Fibroblast of pulmonary artery (primary cell): ENCODE measurements around the gene SLC38A1.

Experiments
- DNase-seq: peaks from one replicate; pipeline ENCODE4 v3.0.0-alpha.2; 2010; ENCODE audit warnings: low read depth
- H3K4me3 ChIP-seq: replicated peaks from 2 replicates; pipeline ENCODE4 v1.5.1; 2011; ENCODE audit warnings: low read depth, mild to moderate bottlenecking, control low read depth, low read length, moderate library complexity
- TF ChIP-seq, protein P1 (sequence below): IDR thresholded peaks from 2 replicates; pipeline ENCODE4 v1.5.1; 2011; ENCODE audit warnings: mild to moderate bottlenecking, control low read depth, low read length, inconsistent platforms; ENCODE audit errors: missing control alignments

Gene SLC38A1

DNA sequence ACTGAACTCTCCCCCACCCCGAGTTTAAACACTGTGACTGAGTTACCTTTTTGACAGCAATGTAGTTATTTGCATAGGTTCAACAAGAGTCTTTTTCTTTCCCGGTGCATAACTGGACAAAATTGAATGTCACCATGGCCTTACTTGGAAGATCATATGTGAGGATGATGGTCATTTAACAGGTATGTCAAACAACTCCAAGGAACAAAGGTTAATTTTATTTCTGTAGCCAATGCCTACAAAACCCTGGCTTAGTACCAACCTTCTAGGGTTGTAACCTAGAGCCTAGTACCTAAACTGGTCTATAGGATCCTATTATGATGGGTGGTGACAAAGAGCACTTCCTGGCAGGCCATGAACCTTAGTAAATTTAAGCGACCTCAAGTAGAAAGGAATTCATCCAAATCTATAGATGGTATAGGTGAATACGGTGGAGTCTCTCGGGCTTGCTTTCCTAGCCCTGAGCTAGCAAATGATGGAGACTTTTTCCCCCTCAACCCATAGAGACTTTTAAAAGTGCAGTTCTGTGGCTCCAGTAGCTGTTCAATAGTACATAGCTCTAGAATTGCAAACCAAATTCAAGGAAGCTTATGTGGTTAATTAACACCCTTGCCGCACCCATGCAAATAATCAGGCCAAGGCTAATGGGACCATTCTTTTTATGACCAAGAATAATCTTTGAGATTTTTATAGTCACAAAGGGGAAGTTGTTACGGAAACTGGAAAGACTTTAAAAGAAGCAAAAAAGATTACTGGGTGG is 89.0 kb downstream of the SLC38A1 start:
- DNase-seq = no peak
- TF ChIP-seq, protein P1, sequence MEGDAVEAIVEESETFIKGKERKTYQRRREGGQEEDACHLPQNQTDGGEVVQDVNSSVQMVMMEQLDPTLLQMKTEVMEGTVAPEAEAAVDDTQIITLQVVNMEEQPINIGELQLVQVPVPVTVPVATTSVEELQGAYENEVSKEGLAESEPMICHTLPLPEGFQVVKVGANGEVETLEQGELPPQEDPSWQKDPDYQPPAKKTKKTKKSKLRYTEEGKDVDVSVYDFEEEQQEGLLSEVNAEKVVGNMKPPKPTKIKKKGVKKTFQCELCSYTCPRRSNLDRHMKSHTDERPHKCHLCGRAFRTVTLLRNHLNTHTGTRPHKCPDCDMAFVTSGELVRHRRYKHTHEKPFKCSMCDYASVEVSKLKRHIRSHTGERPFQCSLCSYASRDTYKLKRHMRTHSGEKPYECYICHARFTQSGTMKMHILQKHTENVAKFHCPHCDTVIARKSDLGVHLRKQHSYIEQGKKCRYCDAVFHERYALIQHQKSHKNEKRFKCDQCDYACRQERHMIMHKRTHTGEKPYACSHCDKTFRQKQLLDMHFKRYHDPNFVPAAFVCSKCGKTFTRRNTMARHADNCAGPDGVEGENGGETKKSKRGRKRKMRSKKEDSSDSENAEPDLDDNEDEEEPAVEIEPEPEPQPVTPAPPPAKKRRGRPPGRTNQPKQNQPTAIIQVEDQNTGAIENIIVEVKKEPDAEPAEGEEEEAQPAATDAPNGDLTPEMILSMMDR = no peak
- H3K4me3 ChIP-seq = no peak overlapping the region

DNA sequence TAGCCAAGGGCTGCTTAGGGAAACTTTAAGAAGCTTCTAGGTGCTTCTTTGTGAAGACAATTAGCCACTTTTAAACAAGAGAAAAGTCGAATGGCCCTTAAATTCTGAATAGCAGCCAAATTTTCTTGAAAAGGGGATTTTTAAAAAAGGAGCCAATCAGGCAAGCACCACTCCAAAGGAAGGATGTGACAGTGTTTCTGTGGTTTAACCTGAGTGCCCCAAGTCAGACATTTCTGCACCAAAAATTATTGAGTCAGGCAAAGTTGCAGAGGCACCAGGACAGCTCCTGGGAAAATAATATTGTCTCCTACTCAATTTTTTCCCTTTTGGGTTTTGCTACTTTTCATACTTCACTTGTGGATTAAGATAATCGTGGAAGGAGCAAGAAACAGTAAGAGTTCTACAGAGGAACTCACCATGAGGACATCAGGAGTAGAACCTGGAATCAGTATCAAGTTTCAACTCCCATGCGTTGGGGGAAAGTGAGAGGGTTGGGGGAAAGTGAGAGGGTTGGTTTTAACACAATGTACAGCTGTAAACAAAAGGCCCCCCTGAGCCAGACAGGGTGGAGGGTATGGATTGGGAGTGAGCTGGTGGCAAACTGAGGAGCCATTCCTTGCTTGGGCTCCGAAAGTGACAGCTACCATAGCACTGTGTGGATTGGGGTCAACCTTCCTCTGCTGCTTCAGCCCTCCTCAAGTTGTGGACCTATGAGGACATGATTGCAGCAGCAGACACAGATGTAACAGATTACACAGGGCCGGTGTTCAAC is 90.8 kb downstream of the SLC38A1 start:
- TF ChIP-seq, protein P1 = no peak
- H3K4me3 ChIP-seq = no peak overlapping the region
- DNase-seq = no peak

DNA sequence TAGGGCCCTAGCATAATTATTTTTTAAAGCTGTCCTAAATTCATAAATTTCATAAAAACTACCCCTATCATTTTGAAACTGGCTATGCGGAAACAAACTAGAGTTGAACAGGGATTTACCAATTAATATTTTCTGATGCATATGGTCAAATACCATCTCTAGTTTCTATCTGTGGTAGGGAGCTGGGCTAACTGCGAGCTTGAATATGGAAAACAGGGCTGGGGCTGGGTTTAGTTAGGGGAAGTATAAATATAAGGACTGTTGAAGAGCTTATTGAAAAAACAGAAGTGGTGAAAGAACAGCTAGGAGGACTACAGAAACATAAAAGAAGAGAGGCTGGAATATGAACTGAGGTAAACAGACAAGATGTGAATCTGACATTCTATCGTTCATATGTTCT is 91.8 kb downstream of the SLC38A1 start:
- H3K4me3 ChIP-seq = no peak overlapping the region
- TF ChIP-seq, protein P1 = no peak
- no peak for DNase-seq

DNA sequence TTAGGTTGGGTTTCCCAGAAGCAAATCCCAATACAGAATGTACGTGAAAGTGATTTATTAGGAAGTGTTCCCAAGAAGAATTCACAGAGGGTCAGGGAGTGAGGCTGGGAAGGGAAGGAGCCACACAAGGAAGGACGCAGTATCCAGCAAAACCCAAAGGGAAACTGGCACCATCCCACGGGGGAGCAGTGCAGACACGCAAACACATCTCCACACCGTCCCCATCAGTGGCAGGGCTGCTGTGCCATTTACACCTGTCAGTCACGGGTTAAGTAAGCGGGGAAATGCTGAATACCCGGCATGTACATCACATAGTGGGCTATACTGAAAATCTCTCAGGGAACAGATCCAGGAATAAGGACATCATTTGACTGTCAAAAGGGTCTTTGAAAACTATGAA is 93.9 kb downstream of the SLC38A1 start:
- TF ChIP-seq, protein P1 = no peak
- DNase-seq = no peak
- H3K4me3 ChIP-seq = no peak overlapping the region

DNA sequence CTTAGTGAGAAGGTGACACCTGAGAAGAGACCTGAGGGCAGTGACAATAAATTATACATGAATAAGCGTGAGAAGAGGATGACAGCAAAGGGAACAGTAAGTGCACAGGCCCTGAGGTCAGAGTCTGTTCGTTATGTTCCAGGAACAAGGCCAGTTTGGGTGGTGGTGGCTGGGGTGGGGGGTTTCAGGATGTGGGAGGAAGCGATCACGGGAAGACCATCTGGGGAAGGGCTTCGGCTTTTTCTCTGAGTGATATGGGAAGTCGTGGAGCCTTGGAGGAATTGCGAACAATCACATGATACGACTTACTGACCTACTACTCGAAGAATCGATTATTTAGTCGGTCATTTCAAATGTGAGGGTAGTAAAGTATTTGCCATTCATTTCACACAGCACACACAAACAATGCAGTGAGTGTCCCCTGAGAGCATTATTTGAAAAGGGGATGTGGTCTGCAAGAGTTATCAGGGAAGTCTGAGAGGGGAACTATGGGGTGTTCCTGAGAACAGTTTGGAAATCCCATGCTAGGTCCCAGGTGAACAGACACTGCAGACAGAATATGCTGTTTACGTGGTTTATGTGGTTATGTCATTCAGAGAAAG is 94.7 kb downstream of the SLC38A1 start:
- DNase-seq = no peak
- TF ChIP-seq, protein P1 = no peak
- H3K4me3 ChIP-seq = no peak overlapping the region

DNA sequence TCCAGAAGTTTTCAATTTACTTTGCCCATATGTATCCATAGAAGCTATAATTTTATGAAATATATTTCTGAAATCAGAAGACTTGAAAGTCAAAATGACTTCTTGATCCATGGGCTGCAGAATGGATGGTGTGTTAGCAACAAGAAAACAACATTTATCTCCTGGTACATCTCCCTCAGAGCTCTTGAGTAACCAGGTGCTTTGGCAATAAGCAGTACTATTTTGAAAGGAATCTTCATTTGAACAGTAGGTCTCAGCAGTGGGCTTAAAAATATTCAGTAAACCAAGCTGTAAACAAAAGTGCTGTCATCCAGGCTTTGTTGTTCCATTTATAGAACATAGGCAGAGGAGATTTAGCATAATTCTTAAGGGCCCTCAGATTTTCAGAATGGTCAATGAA is 100.4 kb downstream of the SLC38A1 start:
- no peak overlapping the region for H3K4me3 ChIP-seq
- TF ChIP-seq, protein P1 = no peak
- DNase-seq = no peak
